Suprapubic skin (tissue), 4 donors: ENCODE results near the gene RAP1GAP. TPM values are rescaled to one million over a fixed set of nuclear protein-coding genes. Genes with fewer than 3 reads are reported as not detected.

ENCODE experiments used
- DNase-seq, 2 donors: peaks; one replicate each; pipeline ENCODE4 v3.0.0-alpha.2; 2019; ENCODE audit warnings: low spot score in 2 of 2
- H3K27ac ChIP-seq: fragments of 200-600 bp; sonication (generic); one replicate; pipeline ENCODE4 v1.5.1; 2019
- H3K27me3 ChIP-seq: fragments of 200-600 bp; sonication (generic); one replicate; pipeline ENCODE4 v1.5.1; 2019
- H3K36me3 ChIP-seq: fragments of 200-600 bp; sonication (generic); one replicate; pipeline ENCODE4 v1.5.1; 2019
- H3K4me1 ChIP-seq: fragments of 200-600 bp; sonication (generic); one replicate; pipeline ENCODE4 v1.5.1; 2019
- H3K4me3 ChIP-seq: fragments of 200-600 bp; sonication (generic); one replicate; pipeline ENCODE4 v1.5.1; 2019; ENCODE audit warnings: mild to moderate bottlenecking
- H3K9me3 ChIP-seq: fragments of 200-600 bp; sonication (generic); one replicate; pipeline ENCODE4 v1.5.1; 2019
- EP300 ChIP-seq: sonication (generic); formaldehyde crosslinking; IDR thresholded peaks from one replicate; pipeline ENCODE4 v1.6.1; 2017; ENCODE audit warnings: antibody characterized with exemption
- POLR2A ChIP-seq, 2 donors: fragments of 450-650 bp; IDR thresholded peaks; one replicate each; pipeline ENCODE4 v1.6.1; 2017; ENCODE audit warnings: antibody characterized with exemption in 2 of 2, mild to moderate bottlenecking in 2 of 2, moderate library complexity in 2 of 2
- POLR2AphosphoS5 ChIP-seq, 3 donors: sonication (generic); formaldehyde crosslinking; IDR thresholded peaks; one replicate each; pipeline ENCODE4 v1.6.1; 2017; ENCODE audit warnings: antibody characterized with exemption in 3 of 3
- WGBS: methylation state at CpG from one replicate; pipeline ENCODE4 v1.1.5; 2018; 5-methylcytosine and 5-hydroxymethylcytosine counted together
- total RNA-seq, 4 donors: library from RNA; depleted of rRNA; stranded (reverse); fragments of >200 nt; gene quantifications; one replicate each; pipeline ENCODE4 v1.1.0, GENCODE V29; 2016
- TF ChIP-seq, protein P1 (sequence below), 2 donors: fragments of 200-600 bp in 1 of 2; fragments of 450-650 bp in 1 of 2; sonication (generic) in 1 of 2; IDR thresholded peaks; one replicate each; pipeline ENCODE4 v1.5.1; 2016 to 2019; ENCODE audit warnings: antibody characterized with exemption in 2 of 2, mild to moderate bottlenecking in 1 of 2, moderate library complexity in 1 of 2

RAP1GAP gene
- total RNA-seq, 4 donors from 2014 or later: 1.5 to 4.9 (median 3.6) TPM

DNA sequence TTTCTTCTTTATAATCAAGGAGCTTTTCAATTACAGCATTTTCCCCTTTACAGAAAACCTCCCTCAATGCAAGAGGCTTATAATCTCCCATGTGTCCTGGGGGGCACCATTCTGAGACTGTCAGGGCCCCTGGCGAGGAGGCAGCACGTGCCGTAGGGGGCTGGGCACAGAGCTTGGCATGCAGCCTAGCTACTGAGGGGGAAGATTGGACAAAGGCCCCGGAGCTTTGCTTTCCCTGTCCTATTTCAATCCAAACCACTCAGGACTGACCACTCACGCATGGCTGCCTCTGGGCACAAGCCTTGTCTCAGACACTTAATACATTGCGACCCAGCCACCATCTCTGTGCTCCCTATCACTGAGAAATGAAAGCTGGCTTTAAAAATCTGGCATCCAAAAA is 2.8 kb upstream of the RAP1GAP start:
- H3K4me1 ChIP-seq: peaks cover 37% of the 10 kb centered on the region

DNA sequence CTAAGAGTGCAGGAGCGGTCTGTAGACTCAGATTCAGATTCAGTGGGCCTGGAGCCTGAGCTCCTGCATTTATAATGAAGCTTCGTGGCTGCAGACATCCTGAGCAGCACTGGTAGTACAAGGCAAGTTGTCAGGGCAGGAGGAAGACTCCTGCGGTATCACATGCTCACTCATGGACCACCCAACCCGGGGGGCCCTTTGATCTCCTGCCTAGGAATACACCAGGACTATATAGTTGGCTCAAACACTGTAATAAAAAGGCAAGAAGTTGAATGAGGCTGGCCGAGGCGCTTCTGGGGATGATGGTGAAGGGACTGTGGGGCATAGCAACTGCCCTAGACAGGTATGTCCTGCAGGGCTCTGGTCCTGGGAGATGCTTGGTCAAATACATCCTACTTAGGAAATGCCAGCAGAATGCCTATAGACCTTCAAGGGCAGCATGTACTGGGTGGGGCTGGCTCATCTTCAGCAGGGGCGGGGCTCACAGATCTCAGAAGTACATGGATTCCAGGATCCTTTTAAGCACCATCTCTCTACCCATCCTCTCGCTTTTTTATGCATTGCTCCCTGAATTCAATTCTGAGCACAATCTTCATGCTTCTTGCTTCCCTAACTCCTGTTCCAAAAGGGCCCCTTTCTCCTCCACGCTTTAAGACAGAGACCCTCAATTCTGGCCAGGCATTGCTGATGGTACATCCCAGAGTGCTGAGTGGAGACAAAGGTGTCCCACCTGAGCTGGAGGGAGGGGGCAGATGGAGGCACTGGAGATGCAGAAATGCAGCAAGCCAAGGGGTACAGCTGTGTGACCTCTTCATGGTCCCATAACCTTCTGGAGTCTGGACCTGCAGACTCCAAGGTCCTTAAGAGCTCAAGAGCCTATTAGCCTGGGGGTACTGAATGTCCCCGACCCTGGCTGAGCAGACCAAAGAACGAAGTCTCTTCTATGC is 2.1 kb upstream of the RAP1GAP start:
- peaks cover 37% of the 10 kb centered on the region for H3K4me1 ChIP-seq
- TF ChIP-seq POLR2AphosphoS5 (IDR thresholded peaks at IDR 0.05): no peak
- no peak for TF ChIP-seq EP300
- TF ChIP-seq POLR2A (IDR thresholded peaks at IDR 0.05): no peak
- TF ChIP-seq, protein P1, sequence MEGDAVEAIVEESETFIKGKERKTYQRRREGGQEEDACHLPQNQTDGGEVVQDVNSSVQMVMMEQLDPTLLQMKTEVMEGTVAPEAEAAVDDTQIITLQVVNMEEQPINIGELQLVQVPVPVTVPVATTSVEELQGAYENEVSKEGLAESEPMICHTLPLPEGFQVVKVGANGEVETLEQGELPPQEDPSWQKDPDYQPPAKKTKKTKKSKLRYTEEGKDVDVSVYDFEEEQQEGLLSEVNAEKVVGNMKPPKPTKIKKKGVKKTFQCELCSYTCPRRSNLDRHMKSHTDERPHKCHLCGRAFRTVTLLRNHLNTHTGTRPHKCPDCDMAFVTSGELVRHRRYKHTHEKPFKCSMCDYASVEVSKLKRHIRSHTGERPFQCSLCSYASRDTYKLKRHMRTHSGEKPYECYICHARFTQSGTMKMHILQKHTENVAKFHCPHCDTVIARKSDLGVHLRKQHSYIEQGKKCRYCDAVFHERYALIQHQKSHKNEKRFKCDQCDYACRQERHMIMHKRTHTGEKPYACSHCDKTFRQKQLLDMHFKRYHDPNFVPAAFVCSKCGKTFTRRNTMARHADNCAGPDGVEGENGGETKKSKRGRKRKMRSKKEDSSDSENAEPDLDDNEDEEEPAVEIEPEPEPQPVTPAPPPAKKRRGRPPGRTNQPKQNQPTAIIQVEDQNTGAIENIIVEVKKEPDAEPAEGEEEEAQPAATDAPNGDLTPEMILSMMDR (IDR thresholded peaks at IDR 0.05): no peak
- H3K9me3 ChIP-seq: no peaks in the 10 kb centered on the region
- H3K27me3 ChIP-seq: peaks cover 30% of the 10 kb centered on the region
- H3K36me3 ChIP-seq: no peaks in the 10 kb centered on the region
- H3K4me3 ChIP-seq: no peak overlapping the region
- DNase-seq: peak in 1 of 2 donors; percentile 64
- H3K27ac ChIP-seq: no peak overlapping the region
- WGBS: 59% methylated on average over 11 of the region's 11 CpGs

More for the DNA sequence above, 2.8 kb upstream of the RAP1GAP start:
- WGBS: 32% methylated on average over 6 of the region's 6 CpGs
- no peaks in the 10 kb centered on the region for H3K9me3 ChIP-seq
- no peak overlapping the region for H3K4me3 ChIP-seq
- no peak for TF ChIP-seq POLR2AphosphoS5 (IDR thresholded peaks at IDR 0.05)
- peaks cover 30% of the 10 kb centered on the region for H3K27me3 ChIP-seq
- peak in 1 of 2 donors; percentile 48 for DNase-seq
- no peak overlapping the region for H3K27ac ChIP-seq
- peaks cover under 1% of the 10 kb centered on the region for H3K36me3 ChIP-seq

DNA sequence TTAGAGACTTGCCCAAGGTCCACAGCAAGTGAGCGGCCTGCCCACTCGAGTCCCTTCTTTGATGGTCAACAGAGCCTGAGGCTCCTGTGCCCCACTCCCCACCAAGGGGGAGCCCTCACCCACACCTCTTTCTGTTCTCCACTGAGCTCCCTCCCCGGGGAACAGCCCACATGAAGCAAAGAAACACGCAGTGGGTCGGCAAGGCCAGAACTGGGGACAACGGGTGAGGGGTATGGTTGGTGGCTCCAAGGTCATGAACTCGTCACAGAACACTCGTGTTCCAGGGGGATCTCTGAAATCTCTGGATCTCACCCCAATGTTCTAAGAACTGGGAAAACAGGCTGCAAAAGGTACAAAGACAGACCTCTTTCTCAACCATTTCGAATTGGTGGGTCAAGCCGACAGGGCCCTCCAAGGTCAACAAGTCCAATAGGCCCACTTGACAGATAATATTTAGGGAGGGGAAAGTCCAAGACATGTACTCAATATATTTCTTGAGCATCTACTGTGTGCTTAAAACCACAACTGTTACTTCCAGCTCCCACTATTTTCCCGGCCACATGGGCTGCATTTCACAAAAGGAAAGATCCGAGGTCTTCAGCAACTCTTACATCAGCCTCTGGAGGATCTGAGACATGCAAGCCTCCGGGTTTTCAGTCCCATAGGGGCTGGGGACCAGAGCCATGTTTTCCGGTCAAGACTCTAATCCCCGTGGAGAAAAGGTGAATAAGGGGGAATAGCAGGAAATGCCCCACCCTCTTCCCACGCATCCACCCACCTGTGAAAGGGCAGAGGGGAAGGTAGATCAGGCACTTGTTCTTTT is 1.1 kb upstream of the RAP1GAP start:
- H3K27ac ChIP-seq: no peak overlapping the region
- peaks cover 43% of the 10 kb centered on the region for H3K4me1 ChIP-seq
- DNase-seq: peak in 1 of 2 donors; percentile 64
- peak overlapping the region; percentile 39 for H3K4me3 ChIP-seq
- peaks cover 30% of the 10 kb centered on the region for H3K27me3 ChIP-seq
- no peaks in the 10 kb centered on the region for H3K36me3 ChIP-seq
- no peaks in the 10 kb centered on the region for H3K9me3 ChIP-seq
- TF ChIP-seq EP300 (no peak), POLR2A (IDR thresholded peaks at IDR 0.05) (no peak), POLR2AphosphoS5 (IDR thresholded peaks at IDR 0.05) (no peak)
- TF ChIP-seq, protein P1 (IDR thresholded peaks at IDR 0.05): no peak
- 59% methylated on average over 16 of the region's 16 CpGs for WGBS

DNA sequence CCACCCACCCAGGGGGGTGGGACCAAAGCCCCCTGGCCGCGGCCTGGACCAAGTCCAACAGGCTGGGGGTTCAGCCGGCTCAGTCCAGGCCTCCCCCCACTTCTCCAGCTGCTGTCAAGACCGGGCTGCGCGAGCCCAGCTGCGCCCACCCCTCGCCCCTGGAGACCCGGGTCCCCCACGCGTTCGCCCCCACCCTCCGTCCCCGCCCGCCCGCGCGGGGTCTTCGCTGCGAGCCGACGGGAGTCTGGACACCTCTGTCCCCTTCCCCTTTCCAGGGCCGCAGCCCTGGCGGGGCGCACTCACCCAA is 253 bp downstream of the RAP1GAP start:
- TF ChIP-seq POLR2A (IDR thresholded peaks at IDR 0.05) (no peak), POLR2AphosphoS5 (IDR thresholded peaks at IDR 0.05) (no peak), EP300 (no peak)
- TF ChIP-seq, protein P1 (IDR thresholded peaks at IDR 0.05): no peak
- under 1% methylated on average over 23 of the region's 25 CpGs for WGBS
- H3K27me3 ChIP-seq: peaks cover 30% of the 10 kb centered on the region

DNA sequence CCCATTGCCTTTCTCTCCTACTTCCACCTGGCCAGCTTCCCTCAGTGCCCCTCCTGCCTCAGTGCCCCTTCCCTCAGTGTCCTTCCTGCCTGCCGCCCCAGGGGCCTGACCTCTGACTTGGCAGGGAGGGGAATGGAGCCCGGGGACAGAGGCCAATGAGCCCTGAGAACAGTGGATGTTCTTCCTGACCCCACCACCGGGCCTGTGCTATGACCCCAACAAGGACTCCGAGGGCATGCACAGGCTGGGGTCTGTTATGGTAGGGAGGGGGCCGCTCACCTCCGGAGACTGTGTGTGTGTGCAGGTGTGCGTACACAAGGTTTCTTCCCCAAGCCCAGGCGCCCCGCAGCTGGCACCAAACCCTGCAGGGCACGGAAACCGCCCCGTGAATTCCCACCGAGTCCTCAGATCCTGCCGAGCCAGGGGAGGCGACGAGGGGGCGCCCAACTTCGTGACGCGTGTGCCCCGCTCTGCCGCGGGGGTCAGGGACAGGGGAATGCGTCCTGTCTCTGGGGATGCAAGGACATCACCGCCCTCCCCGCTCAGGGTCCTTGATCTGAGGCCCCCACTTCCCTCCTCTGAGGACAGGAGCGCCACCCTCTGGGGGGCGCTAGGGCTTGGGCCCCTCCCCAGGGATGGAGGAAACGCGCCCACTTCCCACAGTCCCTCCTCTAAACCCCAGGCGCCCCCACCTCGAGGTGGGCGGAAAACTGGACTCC is 766 bp downstream of the RAP1GAP start:
- Histone ChIP-seq H3K9me3 (no peaks in the 10 kb centered on the region), H3K4me1 (peaks cover 36% of the 10 kb centered on the region), H3K4me3 (peak overlapping the region; percentile 39), H3K27me3 (peaks cover 30% of the 10 kb centered on the region), H3K27ac (no peak overlapping the region), H3K36me3 (no peaks in the 10 kb centered on the region)
- 38% methylated on average over 8 of the region's 33 CpGs for WGBS
- peak in 1 of 2 donors; percentile 77 for DNase-seq
- TF ChIP-seq POLR2AphosphoS5 (IDR thresholded peaks at IDR 0.05): no peak
- TF ChIP-seq EP300: no peak
- no peak for TF ChIP-seq POLR2A (IDR thresholded peaks at IDR 0.05)
- TF ChIP-seq, protein P1 (IDR thresholded peaks at IDR 0.05): no peak

More for the DNA sequence above, 253 bp downstream of the RAP1GAP start:
- peak overlapping the region; percentile 39 for H3K4me3 ChIP-seq
- H3K36me3 ChIP-seq: no peaks in the 10 kb centered on the region
- no peaks in the 10 kb centered on the region for H3K9me3 ChIP-seq
- peaks cover 42% of the 10 kb centered on the region for H3K4me1 ChIP-seq
- DNase-seq: peak in 1 of 2 donors; percentile 62
- no peak overlapping the region for H3K27ac ChIP-seq
